DND-41 (cell line): ENCODE results near the gene DDTL.
"Not testable (repeated sequence)": the region's sequence is repeated elsewhere in the genome, so short reads cannot be mapped to it uniquely, and the experiment has no call there.

Source experiments
- EZH2 ChIP-seq: IDR thresholded peaks from 3 replicates; pipeline ENCODE4 v1.6.1; 2012; ENCODE audit warnings: borderline replicate concordance, low read depth, mild to moderate bottlenecking, moderate library complexity, low read length, inconsistent platforms; ENCODE audit not compliant: severe bottlenecking
- TF ChIP-seq, protein P1 (sequence below): IDR thresholded peaks from 2 replicates; pipeline ENCODE4 v1.5.1; 2012; ENCODE audit warnings: borderline replicate concordance, low read length, moderate library complexity, mild to moderate bottlenecking; ENCODE audit not compliant: poor library complexity, severe bottlenecking; ENCODE audit errors: extremely low read depth

DNA sequence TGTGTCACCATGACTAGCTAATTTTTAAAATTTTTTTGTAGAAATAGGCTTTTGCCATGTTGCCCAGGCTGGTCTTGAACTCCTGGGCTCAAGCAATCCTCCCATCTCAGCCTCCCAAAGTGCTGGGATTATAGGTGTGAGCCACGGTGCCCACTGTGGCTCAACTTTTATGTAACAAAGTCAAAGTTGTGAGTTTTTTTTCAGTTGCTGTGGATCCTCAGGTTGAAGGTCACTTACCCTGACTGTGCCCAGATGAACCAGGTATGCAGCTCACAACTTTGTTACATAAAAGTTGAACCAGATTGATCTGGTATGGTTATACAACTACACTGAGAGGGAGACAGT lies 46.4 kb upstream of the DDTL start:
- TF ChIP-seq, protein P1, sequence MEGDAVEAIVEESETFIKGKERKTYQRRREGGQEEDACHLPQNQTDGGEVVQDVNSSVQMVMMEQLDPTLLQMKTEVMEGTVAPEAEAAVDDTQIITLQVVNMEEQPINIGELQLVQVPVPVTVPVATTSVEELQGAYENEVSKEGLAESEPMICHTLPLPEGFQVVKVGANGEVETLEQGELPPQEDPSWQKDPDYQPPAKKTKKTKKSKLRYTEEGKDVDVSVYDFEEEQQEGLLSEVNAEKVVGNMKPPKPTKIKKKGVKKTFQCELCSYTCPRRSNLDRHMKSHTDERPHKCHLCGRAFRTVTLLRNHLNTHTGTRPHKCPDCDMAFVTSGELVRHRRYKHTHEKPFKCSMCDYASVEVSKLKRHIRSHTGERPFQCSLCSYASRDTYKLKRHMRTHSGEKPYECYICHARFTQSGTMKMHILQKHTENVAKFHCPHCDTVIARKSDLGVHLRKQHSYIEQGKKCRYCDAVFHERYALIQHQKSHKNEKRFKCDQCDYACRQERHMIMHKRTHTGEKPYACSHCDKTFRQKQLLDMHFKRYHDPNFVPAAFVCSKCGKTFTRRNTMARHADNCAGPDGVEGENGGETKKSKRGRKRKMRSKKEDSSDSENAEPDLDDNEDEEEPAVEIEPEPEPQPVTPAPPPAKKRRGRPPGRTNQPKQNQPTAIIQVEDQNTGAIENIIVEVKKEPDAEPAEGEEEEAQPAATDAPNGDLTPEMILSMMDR: not testable (repeated sequence)
- not testable (repeated sequence) for TF ChIP-seq EZH2
